C4-2B (cell line): Measurements from ENCODE around the gene PIH1D2.

ENCODE experiments used
- CTCF ChIP-seq: fragments of 450-650 bp; conservative IDR thresholded peaks from 2 replicates; pipeline ENCODE4 v1.5.1; 2017; ENCODE audit warnings: mild to moderate bottlenecking
- ZFX ChIP-seq: fragments of 450-650 bp; IDR thresholded peaks from 2 replicates; pipeline ENCODE4 v1.6.1; 2017

- TF ChIP-seq CTCF (no peak), ZFX (no peak)
Observed at GRCh38 chr11:112096194-112096593, 22.4 kb upstream of the PIH1D2 start.
